ENCODE data around the gene TGFBI.

TGFBI gene

GRCh38 chr5:136099870-136100269 lies 71.1 kb downstream of the TGFBI start:
- H3K9me3 ChIP-seq: no peaks in the 10 kb centered on the region
- no peaks in the 10 kb centered on the region for H3K27me3 ChIP-seq
- no peak overlapping the region for H3K9ac ChIP-seq
- H3K4me2 ChIP-seq: no peak overlapping the region
- H3K4me1 ChIP-seq: peaks cover 10% of the 10 kb centered on the region
- no peaks in the 10 kb centered on the region for H4K20me1 ChIP-seq
- H3K36me3 ChIP-seq: no peaks in the 10 kb centered on the region
- no peak for TF ChIP-seq Cebpa-rat (IDR thresholded peaks at IDR 0.05)
- no peak overlapping the region for H3K4me3 ChIP-seq
- no peak overlapping the region for H3K27ac ChIP-seq

GRCh38 chr5:136101884-136102283 lies 73.1 kb downstream of the TGFBI start:
- Histone ChIP-seq H3K4me2 (no peak overlapping the region), H3K9ac (no peak overlapping the region), H3K9me3 (no peaks in the 10 kb centered on the region), H3K4me1 (peaks cover 17% of the 10 kb centered on the region), H4K20me1 (no peaks in the 10 kb centered on the region), H3K27me3 (no peaks in the 10 kb centered on the region), H3K4me3 (no peak overlapping the region), H3K36me3 (no peaks in the 10 kb centered on the region), H3K27ac (no peak overlapping the region)
- TF ChIP-seq Cebpa-rat (IDR thresholded peaks at IDR 0.05): no peak

GRCh38 chr5:136103118-136103517 lies 74.3 kb downstream of the TGFBI start:
- TF ChIP-seq Cebpa-rat (IDR thresholded peaks at IDR 0.05): no peak
- Histone ChIP-seq H3K4me3 (no peak overlapping the region), H3K9me3 (no peaks in the 10 kb centered on the region), H3K27me3 (no peaks in the 10 kb centered on the region), H3K4me2 (no peak overlapping the region), H3K36me3 (no peaks in the 10 kb centered on the region), H3K9ac (no peak overlapping the region), H3K27ac (no peak overlapping the region), H3K4me1 (peaks cover 17% of the 10 kb centered on the region), H4K20me1 (no peaks in the 10 kb centered on the region)

GRCh38 chr5:136104306-136104965 lies 75.6 kb downstream of the TGFBI start:
- Histone ChIP-seq H3K9ac (no peak overlapping the region), H3K4me3 (no peak overlapping the region), H3K36me3 (no peaks in the 10 kb centered on the region), H3K9me3 (no peaks in the 10 kb centered on the region), H4K20me1 (no peaks in the 10 kb centered on the region), H3K4me2 (peak overlapping the region; percentile 56), H3K27me3 (no peaks in the 10 kb centered on the region), H3K27ac (peak overlapping the region; percentile 65), H3K4me1 (peaks cover 21% of the 10 kb centered on the region)
- TF ChIP-seq Cebpa-rat (IDR thresholded peaks at IDR 0.05): no peak

GRCh38 chr5:136106351-136107031 lies 77.7 kb downstream of the TGFBI start:
- TF ChIP-seq Cebpa-rat (IDR thresholded peaks at IDR 0.05): no peak
- Histone ChIP-seq H3K36me3 (no peaks in the 10 kb centered on the region), H3K27ac (no peak overlapping the region), H3K4me3 (no peak overlapping the region), H3K4me1 (peaks cover 21% of the 10 kb centered on the region), H3K4me2 (no peak overlapping the region), H4K20me1 (no peaks in the 10 kb centered on the region), H3K9me3 (no peaks in the 10 kb centered on the region), H3K27me3 (no peaks in the 10 kb centered on the region), H3K9ac (no peak overlapping the region)

- no peaks in the 10 kb centered on the region for H3K36me3 ChIP-seq
- no peaks in the 10 kb centered on the region for H4K20me1 ChIP-seq
- H3K4me2 ChIP-seq: no peak overlapping the region
- no peaks in the 10 kb centered on the region for H3K9me3 ChIP-seq
- TF ChIP-seq Cebpa-rat (IDR thresholded peaks at IDR 0.05): no peak
- H3K4me1 ChIP-seq: peaks cover 21% of the 10 kb centered on the region
- H3K27me3 ChIP-seq: no peaks in the 10 kb centered on the region
- no peak overlapping the region for H3K9ac ChIP-seq
- no peak overlapping the region for H3K27ac ChIP-seq
- no peak overlapping the region for H3K4me3 ChIP-seq
Measured at GRCh38 chr5:136108180-136108611, 79.4 kb downstream of the TGFBI start.

GRCh38 chr5:136108766-136109165 lies 80.0 kb downstream of the TGFBI start:
- Histone ChIP-seq H3K27ac (no peak overlapping the region), H3K27me3 (no peaks in the 10 kb centered on the region), H3K4me2 (no peak overlapping the region), H3K9me3 (no peaks in the 10 kb centered on the region), H4K20me1 (no peaks in the 10 kb centered on the region), H3K4me1 (peaks cover 21% of the 10 kb centered on the region), H3K9ac (no peak overlapping the region), H3K4me3 (no peak overlapping the region), H3K36me3 (no peaks in the 10 kb centered on the region)
- TF ChIP-seq Cebpa-rat (IDR thresholded peaks at IDR 0.05): no peak

- no peak overlapping the region for H3K4me2 ChIP-seq
- H3K4me3 ChIP-seq: no peak overlapping the region
- no peaks in the 10 kb centered on the region for H3K9me3 ChIP-seq
- peaks cover 14% of the 10 kb centered on the region for H3K4me1 ChIP-seq
- no peaks in the 10 kb centered on the region for H4K20me1 ChIP-seq
- no peaks in the 10 kb centered on the region for H3K27me3 ChIP-seq
- TF ChIP-seq Cebpa-rat (IDR thresholded peaks at IDR 0.05): no peak
- no peaks in the 10 kb centered on the region for H3K36me3 ChIP-seq
- no peak overlapping the region for H3K9ac ChIP-seq
- H3K27ac ChIP-seq: no peak overlapping the region
Measured at GRCh38 chr5:136109453-136110135, 80.8 kb downstream of the TGFBI start.
